GM12878 (cell line): Measurements from ENCODE around the gene ACSL1.

ENCODE experiments used
- FOS ChIP-seq: IDR thresholded peaks from 3 replicates; pipeline ENCODE4 v1.6.1; 2011; ENCODE audit warnings: borderline replicate concordance; ENCODE audit not compliant: insufficient read length; ENCODE audit errors: extremely low read depth
- MEF2A ChIP-seq: IDR thresholded peaks from 2 replicates; pipeline ENCODE4 v1.6.1; 2011; ENCODE audit warnings: low read depth, mild to moderate bottlenecking, low read length, moderate library complexity; ENCODE audit not compliant: insufficient read depth
- MXI1 ChIP-seq: fragments of 150-350 bp; IDR thresholded peaks from 2 replicates; pipeline ENCODE4 v1.6.1; 2011; ENCODE audit warnings: low read depth, mild to moderate bottlenecking, inconsistent platforms, low read length, improper control_type of control experiment
- POLR2A ChIP-seq: IDR thresholded peaks from 2 replicates; pipeline ENCODE4 v1.6.1; 2011; ENCODE audit warnings: low read depth, mild to moderate bottlenecking, low read length
- SIN3A ChIP-seq: IDR thresholded peaks from 2 replicates; pipeline ENCODE4 v1.6.1; 2012; ENCODE audit warnings: low read depth, low read length, improper control_type of control experiment
- ZNF24 ChIP-seq: fragments of 450-650 bp; IDR thresholded peaks from 2 replicates; pipeline ENCODE4 v1.6.1; 2017; ENCODE audit warnings: antibody characterized with exemption, mild to moderate bottlenecking
- TF ChIP-seq, protein P1 (sequence below), 3 experiments: IDR thresholded peaks in 2 of 3; conservative IDR thresholded peaks in 1 of 3; 2 replicates each; pipeline ENCODE4 v1.5.1; 2011; ENCODE audit warnings: low read depth in 3 of 3, low read length in 3 of 3, mild to moderate bottlenecking in 3 of 3, control low read depth in 2 of 3, moderate library complexity in 2 of 3, inconsistent platforms in 1 of 3, mixed read lengths in 1 of 3; ENCODE audit not compliant: control insufficient read depth in 2 of 3, insufficient read depth in 1 of 3; ENCODE audit errors: extremely low read depth in 1 of 3

DNA sequence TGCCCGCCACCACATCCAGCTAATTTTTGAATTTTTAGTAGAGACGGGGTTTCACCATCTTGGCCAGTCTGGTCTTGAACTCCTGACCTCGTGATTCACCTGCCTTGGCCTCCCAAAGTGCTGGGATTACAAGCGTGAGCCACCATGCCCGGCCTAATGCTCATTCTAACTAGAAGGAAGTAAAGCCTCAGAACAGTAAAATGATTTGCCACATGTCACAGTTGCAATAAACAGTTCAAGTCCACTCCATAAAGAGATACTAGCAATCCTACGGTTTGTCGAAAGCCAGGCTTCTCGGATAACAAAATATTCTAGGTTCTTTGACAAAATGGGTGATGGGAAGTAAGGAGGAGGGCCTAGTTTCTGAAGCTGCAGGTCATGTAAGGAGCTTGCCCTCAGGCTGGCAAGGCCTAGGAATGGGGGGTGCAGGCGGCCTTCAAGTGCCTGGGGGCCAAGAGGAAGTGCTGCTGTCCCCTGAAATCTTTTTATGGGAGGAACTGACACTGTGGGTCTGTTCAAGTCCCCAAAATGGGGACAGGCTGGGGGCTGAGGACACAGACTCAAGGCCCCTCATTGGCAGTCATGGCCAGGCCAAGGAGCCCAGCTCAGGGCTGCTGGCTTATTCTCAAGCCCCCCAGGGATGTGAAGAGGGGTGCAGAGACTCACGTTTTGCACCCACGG is 31.8 kb upstream of the ACSL1 start:
- TF ChIP-seq ZNF24 (no peak), POLR2A (no peak), SIN3A (no peak), MXI1 (no peak), FOS (no peak), MEF2A (no peak)
- TF ChIP-seq, protein P1, sequence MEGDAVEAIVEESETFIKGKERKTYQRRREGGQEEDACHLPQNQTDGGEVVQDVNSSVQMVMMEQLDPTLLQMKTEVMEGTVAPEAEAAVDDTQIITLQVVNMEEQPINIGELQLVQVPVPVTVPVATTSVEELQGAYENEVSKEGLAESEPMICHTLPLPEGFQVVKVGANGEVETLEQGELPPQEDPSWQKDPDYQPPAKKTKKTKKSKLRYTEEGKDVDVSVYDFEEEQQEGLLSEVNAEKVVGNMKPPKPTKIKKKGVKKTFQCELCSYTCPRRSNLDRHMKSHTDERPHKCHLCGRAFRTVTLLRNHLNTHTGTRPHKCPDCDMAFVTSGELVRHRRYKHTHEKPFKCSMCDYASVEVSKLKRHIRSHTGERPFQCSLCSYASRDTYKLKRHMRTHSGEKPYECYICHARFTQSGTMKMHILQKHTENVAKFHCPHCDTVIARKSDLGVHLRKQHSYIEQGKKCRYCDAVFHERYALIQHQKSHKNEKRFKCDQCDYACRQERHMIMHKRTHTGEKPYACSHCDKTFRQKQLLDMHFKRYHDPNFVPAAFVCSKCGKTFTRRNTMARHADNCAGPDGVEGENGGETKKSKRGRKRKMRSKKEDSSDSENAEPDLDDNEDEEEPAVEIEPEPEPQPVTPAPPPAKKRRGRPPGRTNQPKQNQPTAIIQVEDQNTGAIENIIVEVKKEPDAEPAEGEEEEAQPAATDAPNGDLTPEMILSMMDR (IDR thresholded peaks at IDR 0.05 in 2 of 3, conservative IDR thresholded peaks at IDR 0.05 in 1 of 3; ENCODE audit: control insufficient read depth in 2 of 3, extremely low read depth in 1 of 3, insufficient read depth in 1 of 3, low read depth in 3 of 3, low read length in 3 of 3): no peak
